Measurements from ENCODE around the gene CKB. TPM values are rescaled to one million over a fixed set of nuclear protein-coding genes. Genes with fewer than 3 reads are reported as not detected.

The CKB gene
- total RNA-seq, 2 donors from 2014 or later: 7.0 to 8.0 TPM

DNA sequence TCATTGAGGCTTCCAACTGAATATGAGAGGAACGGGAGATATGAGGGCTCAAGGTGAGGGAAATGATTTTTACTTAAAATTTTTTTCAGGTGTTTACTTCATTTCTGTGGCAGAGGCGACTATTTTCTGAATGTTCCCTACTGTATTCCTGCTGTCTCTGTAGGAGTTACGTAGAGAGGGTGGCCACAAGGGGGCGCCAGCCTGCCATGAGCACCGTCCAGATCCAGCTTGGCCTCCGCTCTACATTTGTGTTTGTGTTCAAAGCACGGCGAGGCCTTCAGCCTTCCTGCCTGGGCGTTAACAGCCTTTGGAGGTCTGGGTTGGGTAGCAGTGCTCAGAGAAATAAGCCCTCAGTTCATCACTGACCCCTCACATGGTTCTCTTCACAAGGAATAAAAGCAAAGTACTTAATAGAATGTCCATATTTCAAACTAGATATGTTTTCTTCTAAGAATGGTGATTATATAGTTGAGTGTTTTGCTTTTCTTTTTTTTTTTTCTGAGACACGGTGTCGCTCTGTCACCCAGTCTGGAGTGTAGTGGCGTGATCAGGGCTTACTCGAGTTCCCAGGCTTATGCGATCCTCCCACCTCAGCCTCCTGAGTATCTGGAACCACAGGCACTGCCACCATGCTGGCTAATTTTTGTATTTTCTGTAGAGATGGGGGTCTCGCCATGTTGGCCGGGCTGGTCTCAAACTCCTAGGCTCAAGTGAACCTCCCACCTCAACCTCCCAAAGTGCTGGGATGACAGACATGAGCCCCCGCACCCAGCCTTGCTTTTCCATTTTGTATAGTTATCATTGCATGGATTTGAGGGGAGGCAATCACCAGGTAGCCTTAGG, 22.3 kb downstream of the CKB start:
- Mint-ChIP-seq H3K4me1 (peaks cover 15% of the 10 kb centered on the region), H3K36me3 (ENCODE audit: low read depth) (peaks cover 6% of the 10 kb centered on the region), H3K4me3 (no peak overlapping the region), H3K27ac (peak overlapping the region; percentile 47), H3K27me3 (no peaks in the 10 kb centered on the region)
- DNase-seq (peak; percentile 63 to 73 (median 70)), ATAC-seq (peak; percentile 94)
- no peaks in the 10 kb centered on the region for H3K9me3 ChIP-seq (ENCODE audit: control insufficient read depth, low read length, poor library complexity, severe bottlenecking)

DNA sequence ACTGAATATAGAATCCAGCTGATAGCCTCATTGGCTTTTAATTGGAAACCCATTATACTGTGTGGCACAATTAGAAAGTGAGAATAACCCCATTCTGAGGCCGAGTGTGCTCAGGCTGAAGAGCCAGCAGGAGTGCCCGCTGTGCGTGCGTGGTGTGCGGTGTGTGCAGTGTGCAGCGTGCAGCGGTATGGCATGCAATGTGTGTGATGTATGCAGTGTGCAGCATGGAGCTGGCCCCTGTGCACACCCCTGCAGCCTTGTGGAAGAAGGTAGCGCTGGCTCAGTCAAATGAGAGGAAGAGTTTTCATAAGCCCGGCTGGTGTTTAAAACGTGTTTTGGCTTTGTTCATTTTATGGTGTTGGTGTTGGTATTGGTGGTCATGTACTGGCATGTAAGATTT, 22.9 kb downstream of the CKB start:
- no peaks in the 10 kb centered on the region for H3K9me3 ChIP-seq (ENCODE audit: control insufficient read depth, low read length, poor library complexity, severe bottlenecking)
- Mint-ChIP-seq H3K4me3 (no peak overlapping the region), H3K27ac (peak overlapping the region; percentile 47), H3K27me3 (no peaks in the 10 kb centered on the region), H3K36me3 (ENCODE audit: low read depth) (peaks cover 2% of the 10 kb centered on the region), H3K4me1 (peaks cover 13% of the 10 kb centered on the region)
- ATAC-seq (peak; percentile 41), DNase-seq (no peak)

DNA sequence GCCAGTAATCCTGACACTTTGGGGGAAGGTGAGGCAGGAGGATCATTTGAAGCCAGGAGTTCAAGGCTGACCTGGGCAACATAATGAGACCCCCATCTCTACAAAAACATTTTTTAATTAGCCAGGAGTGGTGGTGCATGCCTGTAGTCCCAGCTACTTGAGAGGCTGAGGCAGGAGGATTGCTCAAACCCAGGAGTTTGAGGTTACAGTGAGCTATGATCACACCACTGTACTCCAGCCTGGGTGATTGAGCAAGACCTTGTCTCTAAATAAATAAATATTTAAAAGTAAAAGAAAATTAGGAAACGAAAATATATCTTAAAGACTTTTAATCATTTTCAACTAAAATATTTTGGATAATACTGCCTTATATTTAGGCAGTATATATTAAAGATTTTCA, 25.9 kb downstream of the CKB start:
- peaks cover 13% of the 10 kb centered on the region for H3K4me1 Mint-ChIP-seq
- H3K4me3 Mint-ChIP-seq: no peak overlapping the region
- no peaks in the 10 kb centered on the region for H3K27me3 Mint-ChIP-seq
- H3K36me3 Mint-ChIP-seq (ENCODE audit: low read depth): no peaks in the 10 kb centered on the region
- ATAC-seq: no peak
- DNase-seq: no peak
- no peak overlapping the region for H3K27ac Mint-ChIP-seq
- H3K9me3 ChIP-seq (ENCODE audit: control insufficient read depth, low read length, poor library complexity, severe bottlenecking): no peaks in the 10 kb centered on the region

DNA sequence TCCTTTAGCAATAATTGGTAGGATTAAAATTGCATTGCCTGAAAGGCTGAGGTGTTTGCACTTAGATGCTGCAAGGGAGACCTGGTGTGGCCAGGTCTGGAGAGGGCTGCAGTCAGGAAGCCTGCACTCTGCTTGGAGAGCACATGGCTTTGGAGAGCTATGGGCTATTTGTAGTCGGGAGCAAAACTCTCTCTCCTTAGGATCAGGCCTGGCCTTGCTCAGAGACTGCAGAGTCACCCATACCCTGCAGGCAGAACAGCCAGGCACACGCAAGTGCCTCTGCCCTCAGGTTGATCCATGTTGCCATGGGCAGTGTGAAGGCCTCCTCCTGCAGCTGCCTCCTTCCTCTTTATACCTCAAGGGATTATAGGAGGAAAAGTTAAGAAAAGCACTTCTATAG, 26.8 kb downstream of the CKB start:
- peaks cover 3% of the 10 kb centered on the region for H3K36me3 Mint-ChIP-seq (ENCODE audit: low read depth)
- no peaks in the 10 kb centered on the region for H3K27me3 Mint-ChIP-seq
- H3K9me3 ChIP-seq (ENCODE audit: control insufficient read depth, low read length, poor library complexity, severe bottlenecking): no peaks in the 10 kb centered on the region
- no peak for DNase-seq
- peaks cover 8% of the 10 kb centered on the region for H3K4me1 Mint-ChIP-seq
- ATAC-seq: no peak
- no peak overlapping the region for H3K4me3 Mint-ChIP-seq
- no peak overlapping the region for H3K27ac Mint-ChIP-seq

DNA sequence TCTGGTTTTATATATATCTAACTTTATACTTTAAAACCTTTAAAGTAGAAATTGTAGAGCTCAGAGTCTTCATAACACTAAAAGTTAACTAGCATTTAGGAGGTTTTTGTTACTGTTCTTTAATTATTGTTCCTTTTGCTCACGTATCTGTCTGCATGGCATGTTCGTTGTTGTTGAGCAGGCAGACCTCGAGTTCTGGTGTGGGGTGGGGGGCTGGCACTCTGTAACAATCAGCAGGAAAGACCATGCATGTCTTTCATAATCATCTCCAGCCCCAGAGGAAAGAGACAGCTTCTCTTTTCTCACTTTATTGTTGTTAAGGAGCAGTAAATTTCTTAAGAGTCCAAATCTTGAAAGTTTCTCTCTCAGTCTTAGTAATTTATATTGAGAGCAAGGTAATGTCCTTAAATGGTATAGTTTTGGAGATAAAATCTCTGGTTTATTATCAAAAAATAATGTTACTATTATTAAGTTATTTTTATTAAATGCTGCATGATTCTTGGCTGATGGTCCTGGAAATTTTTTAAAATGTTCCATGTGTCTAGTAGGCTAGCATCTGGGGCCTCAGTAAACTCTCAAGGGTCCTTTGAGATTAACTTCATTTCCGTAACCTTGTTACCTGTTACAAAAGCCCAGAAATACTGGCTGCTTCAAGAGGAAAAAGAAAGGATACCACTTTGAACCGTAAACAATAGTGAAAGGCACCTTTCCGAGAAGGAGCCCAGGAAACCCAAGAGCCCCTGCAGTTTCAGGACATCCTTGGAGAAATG, 30.3 kb downstream of the CKB start:
- H3K27me3 Mint-ChIP-seq: no peaks in the 10 kb centered on the region
- no peaks in the 10 kb centered on the region for H3K9me3 ChIP-seq (ENCODE audit: control insufficient read depth, low read length, poor library complexity, severe bottlenecking)
- ATAC-seq (no peak), DNase-seq (no peak)
- H3K4me3 Mint-ChIP-seq: no peak overlapping the region
- H3K27ac Mint-ChIP-seq: no peak overlapping the region
- peaks cover 5% of the 10 kb centered on the region for H3K36me3 Mint-ChIP-seq (ENCODE audit: low read depth)
- peaks cover 4% of the 10 kb centered on the region for H3K4me1 Mint-ChIP-seq

DNA sequence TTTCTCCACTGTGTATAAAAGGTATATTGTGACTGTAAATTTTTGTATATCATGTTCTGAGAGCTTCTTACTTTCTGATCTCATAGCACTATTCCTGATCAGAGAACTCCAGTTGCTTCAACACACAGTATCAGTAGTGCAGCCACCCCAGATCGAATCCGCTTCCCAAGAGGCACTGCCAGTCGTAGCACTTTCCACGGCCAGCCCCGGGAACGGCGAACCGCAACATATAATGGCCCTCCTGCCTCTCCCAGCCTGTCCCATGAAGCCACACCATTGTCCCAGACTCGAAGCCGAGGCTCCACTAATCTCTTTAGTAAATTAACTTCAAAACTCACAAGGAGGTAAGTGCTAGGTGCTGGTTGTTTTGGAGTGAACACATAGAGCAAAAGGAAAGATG, 30.9 kb downstream of the CKB start:
- Mint-ChIP-seq H3K36me3 (ENCODE audit: low read depth) (peaks cover 5% of the 10 kb centered on the region), H3K4me3 (no peak overlapping the region), H3K27ac (peak overlapping the region; percentile 85), H3K4me1 (peaks cover 4% of the 10 kb centered on the region), H3K27me3 (no peaks in the 10 kb centered on the region)
- DNase-seq (no peak), ATAC-seq (no peak)
- no peaks in the 10 kb centered on the region for H3K9me3 ChIP-seq (ENCODE audit: control insufficient read depth, low read length, poor library complexity, severe bottlenecking)

DNA sequence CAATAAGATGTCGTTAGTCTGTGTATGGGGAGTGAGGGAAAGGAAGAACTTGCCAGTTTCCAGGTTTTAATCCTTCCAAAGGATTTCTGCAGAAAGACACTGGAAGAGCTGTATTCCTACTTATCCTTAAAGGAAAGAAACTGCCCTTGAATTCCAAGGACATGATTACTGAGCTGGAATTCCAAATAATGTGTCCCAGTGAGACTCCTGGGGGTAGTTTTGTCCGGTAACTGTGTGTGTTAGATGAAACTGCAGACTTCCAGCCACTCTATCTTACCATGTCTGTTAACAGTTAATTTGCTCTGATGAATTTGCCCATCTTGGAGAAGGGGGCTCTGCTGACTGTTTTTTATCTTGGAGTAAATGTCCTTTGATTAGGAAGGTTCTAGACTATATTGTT, 33.0 kb downstream of the CKB start:
- H3K36me3 Mint-ChIP-seq (ENCODE audit: low read depth): peaks cover 5% of the 10 kb centered on the region
- H3K4me1 Mint-ChIP-seq: peaks cover 4% of the 10 kb centered on the region
- H3K4me3 Mint-ChIP-seq: no peak overlapping the region
- DNase-seq: no peak
- peak overlapping the region; percentile 79 for H3K27ac Mint-ChIP-seq
- ATAC-seq: no peak
- no peaks in the 10 kb centered on the region for H3K27me3 Mint-ChIP-seq
- no peaks in the 10 kb centered on the region for H3K9me3 ChIP-seq (ENCODE audit: control insufficient read depth, low read length, poor library complexity, severe bottlenecking)

DNA sequence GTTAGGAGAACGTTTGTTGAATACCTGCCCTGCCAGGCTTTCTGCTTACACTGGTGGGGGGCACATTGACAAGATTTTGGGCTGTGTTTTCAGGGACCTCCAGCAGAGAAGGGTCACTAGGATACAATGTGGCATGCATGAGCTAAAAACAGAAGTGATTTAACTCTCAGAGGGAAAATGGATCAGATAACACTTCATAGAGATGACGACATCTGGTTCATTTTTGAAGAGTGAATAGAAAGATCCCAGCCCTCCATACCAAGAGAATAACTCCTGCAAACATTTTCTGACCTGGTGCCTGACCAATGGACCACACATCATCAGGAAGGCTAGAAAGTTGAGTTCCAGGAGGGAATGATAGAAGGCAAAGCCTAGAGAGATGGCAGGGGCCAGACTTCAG, 33.7 kb downstream of the CKB start:
- ATAC-seq (no peak), DNase-seq (no peak)
- Mint-ChIP-seq H3K36me3 (ENCODE audit: low read depth) (peaks cover 5% of the 10 kb centered on the region), H3K27me3 (no peaks in the 10 kb centered on the region), H3K27ac (peak overlapping the region; percentile 79), H3K4me1 (peaks cover 4% of the 10 kb centered on the region), H3K4me3 (no peak overlapping the region)
- no peaks in the 10 kb centered on the region for H3K9me3 ChIP-seq (ENCODE audit: control insufficient read depth, low read length, poor library complexity, severe bottlenecking)

DNA sequence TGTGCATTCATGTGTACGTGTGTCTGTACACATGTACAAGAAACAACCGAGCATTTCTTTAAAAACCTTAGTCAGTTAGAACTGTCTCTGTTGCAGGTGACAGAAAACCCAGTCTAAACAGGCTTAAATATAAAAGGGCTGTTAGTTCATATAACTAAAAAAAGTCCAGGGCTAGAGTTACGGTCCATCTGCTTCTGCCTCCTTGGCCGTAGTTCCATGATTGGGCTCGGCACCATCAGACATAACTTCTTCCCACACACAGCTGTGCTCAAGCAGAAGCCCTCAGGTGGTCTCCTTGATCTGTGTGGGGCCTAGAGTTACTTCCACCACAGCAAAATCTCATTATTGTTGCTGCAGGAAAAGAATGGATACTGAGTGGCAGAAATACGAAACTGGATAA, 34.6 kb downstream of the CKB start:
- Mint-ChIP-seq H3K4me3 (no peak overlapping the region), H3K27me3 (no peaks in the 10 kb centered on the region), H3K36me3 (ENCODE audit: low read depth) (peaks cover 5% of the 10 kb centered on the region), H3K27ac (no peak overlapping the region), H3K4me1 (peaks cover 4% of the 10 kb centered on the region)
- no peaks in the 10 kb centered on the region for H3K9me3 ChIP-seq (ENCODE audit: control insufficient read depth, low read length, poor library complexity, severe bottlenecking)
- ATAC-seq: no peak
- no peak for DNase-seq

DNA sequence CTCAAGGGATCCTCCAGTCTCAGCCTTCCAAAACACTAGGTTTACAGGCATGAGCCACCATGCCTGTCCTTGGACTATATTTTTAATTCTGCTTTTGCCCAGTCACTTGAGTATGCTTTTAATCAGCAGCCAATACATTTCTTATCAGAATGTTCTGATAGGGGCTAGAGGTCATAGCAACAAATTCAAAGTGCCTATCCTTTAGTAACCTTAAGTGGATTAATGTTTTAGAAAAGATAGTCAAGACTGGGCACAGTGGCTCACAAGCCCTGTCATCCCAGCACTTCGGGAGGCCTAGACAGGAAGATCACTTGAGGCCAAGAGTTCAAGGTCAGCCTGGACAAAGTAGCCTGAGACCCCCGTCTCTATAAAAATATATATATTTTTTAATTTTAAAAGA, 37.1 kb downstream of the CKB start:
- no peaks in the 10 kb centered on the region for H3K9me3 ChIP-seq (ENCODE audit: control insufficient read depth, low read length, poor library complexity, severe bottlenecking)
- no peak overlapping the region for H3K4me3 Mint-ChIP-seq
- H3K36me3 Mint-ChIP-seq (ENCODE audit: low read depth): peaks cover 7% of the 10 kb centered on the region
- H3K27ac Mint-ChIP-seq: no peak overlapping the region
- no peak for ATAC-seq
- H3K4me1 Mint-ChIP-seq: peaks cover 15% of the 10 kb centered on the region
- no peaks in the 10 kb centered on the region for H3K27me3 Mint-ChIP-seq
- DNase-seq: no peak

DNA sequence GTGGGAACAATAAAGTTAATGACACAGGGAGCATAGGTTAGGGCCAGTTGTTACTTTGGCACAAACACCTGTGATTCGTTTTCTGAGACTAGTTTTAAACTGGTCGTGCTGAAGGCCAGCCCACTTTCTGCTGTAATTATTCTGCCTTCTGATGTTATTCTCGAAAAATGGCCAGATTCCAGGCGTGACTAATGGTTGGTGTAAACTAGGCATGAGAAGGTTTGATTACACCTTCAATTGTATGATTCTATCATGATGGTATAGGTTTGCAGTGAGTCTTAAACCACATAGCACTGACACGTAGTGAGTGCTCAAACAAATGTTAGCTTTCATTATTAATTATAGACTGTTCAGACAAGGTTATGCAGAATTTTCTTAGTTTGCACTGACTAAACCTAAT, 39.0 kb downstream of the CKB start:
- H3K27me3 Mint-ChIP-seq: no peaks in the 10 kb centered on the region

DNA sequence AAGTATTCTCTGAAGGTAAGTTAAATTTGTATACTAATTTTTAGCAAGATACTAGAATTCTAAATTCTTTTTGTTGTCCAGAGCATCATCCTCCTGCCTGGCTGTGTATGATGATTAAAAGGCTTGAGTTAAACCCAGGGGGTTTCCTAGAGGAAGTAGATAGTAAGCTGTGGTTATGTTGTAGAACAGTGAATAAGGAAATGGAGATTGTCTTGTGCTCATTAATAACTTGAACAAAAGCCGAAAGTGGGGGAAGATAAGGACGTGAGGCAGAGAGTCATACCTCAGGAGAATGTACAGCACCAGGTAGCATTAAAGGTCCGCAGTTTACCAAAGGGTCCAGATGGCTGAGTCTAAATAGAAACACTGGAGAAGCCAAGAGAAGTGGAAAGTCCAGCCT, 42.0 kb downstream of the CKB start:
- no peaks in the 10 kb centered on the region for H3K27me3 Mint-ChIP-seq
- H3K36me3 Mint-ChIP-seq (ENCODE audit: low read depth): peaks cover 5% of the 10 kb centered on the region
- H3K9me3 ChIP-seq (ENCODE audit: control insufficient read depth, low read length, poor library complexity, severe bottlenecking): no peaks in the 10 kb centered on the region
- peaks cover 19% of the 10 kb centered on the region for H3K4me1 Mint-ChIP-seq
- DNase-seq: no peak
- H3K27ac Mint-ChIP-seq: peak overlapping the region; percentile 94
- H3K4me3 Mint-ChIP-seq: peak overlapping the region; percentile 63
- ATAC-seq: peak; percentile 97

More for the DNA sequence above, 39.0 kb downstream of the CKB start:
- no peaks in the 10 kb centered on the region for H3K9me3 ChIP-seq (ENCODE audit: control insufficient read depth, low read length, poor library complexity, severe bottlenecking)
- ATAC-seq (no peak), DNase-seq (no peak)
- Mint-ChIP-seq H3K27ac (no peak overlapping the region), H3K4me1 (peaks cover 19% of the 10 kb centered on the region), H3K4me3 (no peak overlapping the region), H3K36me3 (ENCODE audit: low read depth) (peaks cover 5% of the 10 kb centered on the region)

DNA sequence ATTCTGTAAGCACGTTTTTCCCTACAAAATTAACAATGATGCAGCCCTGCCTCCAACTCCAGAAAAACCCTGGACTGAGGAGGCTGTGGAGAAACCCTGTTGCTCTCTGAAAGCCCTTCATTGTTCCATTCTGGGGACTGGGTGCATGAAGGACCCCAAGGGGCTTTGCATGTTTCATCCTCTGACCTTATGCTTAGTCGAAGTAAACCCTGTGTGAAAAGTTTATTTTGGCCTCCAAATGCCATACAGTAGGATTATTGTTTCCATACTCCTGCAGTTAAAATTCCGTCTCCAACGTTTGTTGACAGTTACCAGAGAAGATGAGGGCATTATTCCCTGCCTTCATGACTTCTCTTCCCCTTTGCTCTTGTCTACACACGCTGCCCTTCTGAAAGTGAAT, 46.0 kb downstream of the CKB start:
- Mint-ChIP-seq H3K27ac (no peak overlapping the region), H3K27me3 (no peaks in the 10 kb centered on the region), H3K4me1 (peaks cover 21% of the 10 kb centered on the region), H3K36me3 (ENCODE audit: low read depth) (peaks cover 7% of the 10 kb centered on the region), H3K4me3 (no peak overlapping the region)
- H3K9me3 ChIP-seq (ENCODE audit: control insufficient read depth, low read length, poor library complexity, severe bottlenecking): no peaks in the 10 kb centered on the region
- DNase-seq (no peak), ATAC-seq (no peak)

All from T-helper 17 cell (primary cell).